IMR-90 (cell line): ENCODE measurements around the gene TRAFD1.

Experiments used
- CEBPB ChIP-seq: IDR thresholded peaks from 2 replicates; pipeline ENCODE4 v1.6.1; 2012; ENCODE audit warnings: low read depth, low read length, improper control_type of control experiment
- FOS ChIP-seq: fragments of 150-350 bp; IDR thresholded peaks from 2 replicates; pipeline ENCODE4 v1.6.1; 2016; ENCODE audit warnings: low read depth, low read length
- MAZ ChIP-seq: IDR thresholded peaks from 2 replicates; pipeline ENCODE4 v1.6.1; 2012; ENCODE audit warnings: low read depth, mild to moderate bottlenecking, low read length, improper control_type of control experiment, moderate library complexity, borderline replicate concordance
- MXI1 ChIP-seq: IDR thresholded peaks from 2 replicates; pipeline ENCODE4 v1.6.1; 2012; ENCODE audit warnings: low read depth, mild to moderate bottlenecking, low read length, moderate library complexity, borderline replicate concordance
- POLR2A ChIP-seq: IDR thresholded peaks from 2 replicates; pipeline ENCODE4 v1.6.1; 2012; ENCODE audit warnings: mild to moderate bottlenecking, low read depth, low read length
- RAD21 ChIP-seq: IDR thresholded peaks from 2 replicates; pipeline ENCODE4 v1.6.1; 2012; ENCODE audit warnings: low read length, improper control_type of control experiment
- SMC3 ChIP-seq: fragments of 150-350 bp; IDR thresholded peaks from 2 replicates; pipeline ENCODE4 v1.6.1; 2016; ENCODE audit warnings: low read depth, mild to moderate bottlenecking, antibody characterized with exemption, low read length, moderate library complexity
- TF ChIP-seq, protein P1 (sequence below): conservative IDR thresholded peaks from 2 replicates; pipeline ENCODE4 v1.5.1; 2012; ENCODE audit warnings: mild to moderate bottlenecking, low read depth, low read length, improper control_type of control experiment
- TF ChIP-seq, protein P2 (sequence below): fragments of 150-350 bp; IDR thresholded peaks from 2 replicates; pipeline ENCODE4 v1.6.1; 2016; ENCODE audit warnings: low read depth, mild to moderate bottlenecking, low read length, moderate library complexity, borderline replicate concordance
- TF ChIP-seq, protein P3 (sequence below): fragments of 150-350 bp; IDR thresholded peaks from 2 replicates; pipeline ENCODE4 v1.6.1; 2017; ENCODE audit warnings: mild to moderate bottlenecking, antibody characterized with exemption, low read length, low read depth

DNA sequence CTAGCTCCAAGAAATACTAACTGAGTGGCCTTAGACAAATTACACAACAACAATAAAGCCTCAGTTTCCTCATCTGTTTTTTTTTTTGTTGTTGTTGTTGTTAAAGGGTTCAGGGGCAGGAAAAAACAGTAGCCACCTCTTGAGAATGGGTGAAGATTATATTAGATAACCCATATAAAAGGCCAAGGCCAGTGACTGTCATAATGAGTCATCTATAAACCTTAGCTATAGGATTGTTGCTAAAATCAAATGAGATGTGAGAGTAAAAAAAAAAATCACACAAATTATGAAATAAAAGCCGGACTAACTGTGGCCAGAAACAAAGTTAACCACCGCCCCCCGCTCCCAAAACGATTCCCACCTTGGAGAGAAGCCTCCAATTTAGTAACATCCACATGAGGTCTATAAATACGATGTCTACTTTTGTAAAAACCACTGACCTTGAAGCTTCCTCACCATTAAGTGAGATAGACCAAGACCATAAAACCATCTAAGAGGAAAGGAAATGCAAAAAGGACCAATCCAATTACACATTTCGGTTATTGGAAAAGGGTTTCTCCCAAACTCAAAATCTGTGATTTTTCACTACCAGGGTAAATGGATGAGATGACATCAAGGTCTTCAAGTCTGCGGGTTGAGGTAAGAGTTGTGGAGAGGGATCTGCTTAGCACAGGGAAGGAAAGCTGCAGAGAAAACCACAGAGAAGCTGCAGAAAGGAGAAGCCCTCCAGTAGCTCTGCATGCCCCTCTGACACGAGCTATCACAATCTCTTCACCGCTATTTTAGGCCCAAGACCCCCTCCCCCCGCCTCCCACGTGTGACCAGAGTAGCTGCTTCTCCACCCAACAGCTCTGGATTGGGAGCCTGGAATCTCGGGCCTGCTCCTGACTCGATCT, 17.8 kb upstream of the TRAFD1 start:
- TF ChIP-seq, protein P1, sequence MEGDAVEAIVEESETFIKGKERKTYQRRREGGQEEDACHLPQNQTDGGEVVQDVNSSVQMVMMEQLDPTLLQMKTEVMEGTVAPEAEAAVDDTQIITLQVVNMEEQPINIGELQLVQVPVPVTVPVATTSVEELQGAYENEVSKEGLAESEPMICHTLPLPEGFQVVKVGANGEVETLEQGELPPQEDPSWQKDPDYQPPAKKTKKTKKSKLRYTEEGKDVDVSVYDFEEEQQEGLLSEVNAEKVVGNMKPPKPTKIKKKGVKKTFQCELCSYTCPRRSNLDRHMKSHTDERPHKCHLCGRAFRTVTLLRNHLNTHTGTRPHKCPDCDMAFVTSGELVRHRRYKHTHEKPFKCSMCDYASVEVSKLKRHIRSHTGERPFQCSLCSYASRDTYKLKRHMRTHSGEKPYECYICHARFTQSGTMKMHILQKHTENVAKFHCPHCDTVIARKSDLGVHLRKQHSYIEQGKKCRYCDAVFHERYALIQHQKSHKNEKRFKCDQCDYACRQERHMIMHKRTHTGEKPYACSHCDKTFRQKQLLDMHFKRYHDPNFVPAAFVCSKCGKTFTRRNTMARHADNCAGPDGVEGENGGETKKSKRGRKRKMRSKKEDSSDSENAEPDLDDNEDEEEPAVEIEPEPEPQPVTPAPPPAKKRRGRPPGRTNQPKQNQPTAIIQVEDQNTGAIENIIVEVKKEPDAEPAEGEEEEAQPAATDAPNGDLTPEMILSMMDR = no peak
- TF ChIP-seq POLR2A = no peak
- TF ChIP-seq FOS = 0 out of 2 replicates have a peak, but pooled peaks have one; percentile 15
- TF ChIP-seq MAZ = no peak
- TF ChIP-seq, protein P2, sequence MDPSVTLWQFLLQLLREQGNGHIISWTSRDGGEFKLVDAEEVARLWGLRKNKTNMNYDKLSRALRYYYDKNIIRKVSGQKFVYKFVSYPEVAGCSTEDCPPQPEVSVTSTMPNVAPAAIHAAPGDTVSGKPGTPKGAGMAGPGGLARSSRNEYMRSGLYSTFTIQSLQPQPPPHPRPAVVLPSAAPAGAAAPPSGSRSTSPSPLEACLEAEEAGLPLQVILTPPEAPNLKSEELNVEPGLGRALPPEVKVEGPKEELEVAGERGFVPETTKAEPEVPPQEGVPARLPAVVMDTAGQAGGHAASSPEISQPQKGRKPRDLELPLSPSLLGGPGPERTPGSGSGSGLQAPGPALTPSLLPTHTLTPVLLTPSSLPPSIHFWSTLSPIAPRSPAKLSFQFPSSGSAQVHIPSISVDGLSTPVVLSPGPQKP = no peak
- no peak for TF ChIP-seq CEBPB
- TF ChIP-seq RAD21 = no peak
- TF ChIP-seq, protein P3, sequence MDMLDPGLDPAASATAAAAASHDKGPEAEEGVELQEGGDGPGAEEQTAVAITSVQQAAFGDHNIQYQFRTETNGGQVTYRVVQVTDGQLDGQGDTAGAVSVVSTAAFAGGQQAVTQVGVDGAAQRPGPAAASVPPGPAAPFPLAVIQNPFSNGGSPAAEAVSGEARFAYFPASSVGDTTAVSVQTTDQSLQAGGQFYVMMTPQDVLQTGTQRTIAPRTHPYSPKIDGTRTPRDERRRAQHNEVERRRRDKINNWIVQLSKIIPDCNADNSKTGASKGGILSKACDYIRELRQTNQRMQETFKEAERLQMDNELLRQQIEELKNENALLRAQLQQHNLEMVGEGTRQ = no peak
- no peak for TF ChIP-seq SMC3
- TF ChIP-seq MXI1 = no peak
